ENCODE data around the gene TUBGCP4.
"Not testable (repeated sequence)": the region's sequence is repeated elsewhere in the genome, so short reads cannot be mapped to it uniquely, and the experiment has no call there.

TUBGCP4 gene
- 20.6 to 24.0 reads per million in 2 experiments for total RNA-seq

DNA sequence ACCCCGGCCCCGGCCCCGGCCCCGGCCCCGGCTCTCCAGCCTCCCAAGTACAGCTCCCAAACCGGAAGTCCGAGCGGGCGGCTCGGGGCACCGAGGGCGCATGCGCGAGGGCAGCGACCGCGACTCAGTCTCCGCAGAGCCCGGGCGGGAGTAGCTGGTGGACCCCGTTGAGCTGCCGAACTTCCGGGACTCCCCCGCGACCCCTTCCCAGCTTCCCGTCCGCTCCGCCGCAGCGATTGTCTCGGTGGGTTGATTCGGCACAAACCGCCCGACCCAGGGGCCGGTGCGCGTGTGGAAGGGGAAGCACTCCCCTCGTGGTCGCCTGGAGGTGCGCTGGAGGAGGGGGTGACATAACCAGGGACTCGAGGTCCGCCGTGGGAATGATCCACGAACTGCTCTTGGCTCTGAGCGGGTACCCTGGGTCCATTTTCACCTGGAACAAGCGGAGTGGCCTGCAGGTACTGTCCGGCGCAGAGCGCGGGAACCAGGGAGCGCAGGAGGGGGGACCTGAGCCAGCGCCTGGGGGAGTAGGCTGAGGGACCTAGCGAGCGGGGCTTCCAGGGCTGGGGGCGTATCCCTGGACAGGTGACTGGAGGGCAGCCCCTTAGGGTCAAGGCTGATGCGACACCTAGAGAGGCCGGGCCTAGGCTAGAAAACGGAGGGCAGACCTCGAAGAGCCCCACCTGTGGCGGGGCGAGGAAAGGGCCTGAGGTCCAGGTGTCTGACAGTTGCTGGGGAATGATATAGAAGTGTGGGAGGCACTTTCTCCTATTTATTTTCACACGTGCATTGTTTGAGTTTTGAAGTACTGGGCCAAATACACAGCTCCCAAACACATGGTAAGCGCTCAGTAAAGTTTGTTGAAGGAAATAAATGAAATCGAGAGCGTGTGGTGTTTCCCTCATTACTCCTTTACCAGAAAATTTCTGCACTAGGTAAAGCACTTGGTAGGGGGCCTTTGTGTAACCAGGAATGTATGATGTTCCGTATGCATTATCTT lies at the start of gene TUBGCP4, which contains the start of gene ZSCAN29:
TSS of gene TUBGCP4 (plus strand) at position 127 of the 1,000 bp plus-strand sequence. CDS start at position 381, 254 bp downstream.
TSS of gene ZSCAN29 (minus strand) at position 69 of the 1,000 bp plus-strand sequence. CDS start 1,130 bp downstream, outside the sequence.
- DNase-seq (ENCODE audit: low read depth): peak; percentile 51

DNA sequence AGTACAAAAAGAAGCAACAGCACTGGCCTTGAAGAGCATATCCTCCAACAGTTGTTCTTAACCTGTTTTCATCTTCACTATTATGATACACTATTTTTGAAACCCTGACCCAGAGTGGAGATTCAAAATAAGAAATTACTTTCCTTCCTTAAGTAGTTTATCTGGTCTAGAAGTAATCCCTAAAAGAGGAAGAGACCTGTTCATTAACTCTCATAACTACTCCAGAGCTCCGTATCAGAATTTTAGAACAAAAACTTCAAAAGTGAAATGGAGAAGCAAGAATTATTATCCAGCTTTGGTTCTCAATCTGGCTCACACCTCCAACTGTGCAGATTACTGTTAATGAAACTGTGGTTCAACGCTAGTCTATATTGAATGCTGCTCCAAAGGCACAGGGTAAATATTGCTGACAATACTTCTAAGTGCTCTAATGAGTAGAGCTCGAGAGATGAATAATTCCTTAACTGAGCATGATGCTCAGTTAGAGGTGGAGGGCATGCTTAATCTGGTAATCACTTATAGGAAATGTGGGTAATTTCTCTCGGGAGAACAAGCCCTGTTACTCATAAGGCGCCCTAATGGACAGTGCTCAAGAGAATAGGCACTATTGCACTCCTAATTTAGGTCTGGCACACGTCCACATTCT lies 45.7 kb upstream of the TUBGCP4 start:
- no peak for DNase-seq (ENCODE audit: low read depth)

DNA sequence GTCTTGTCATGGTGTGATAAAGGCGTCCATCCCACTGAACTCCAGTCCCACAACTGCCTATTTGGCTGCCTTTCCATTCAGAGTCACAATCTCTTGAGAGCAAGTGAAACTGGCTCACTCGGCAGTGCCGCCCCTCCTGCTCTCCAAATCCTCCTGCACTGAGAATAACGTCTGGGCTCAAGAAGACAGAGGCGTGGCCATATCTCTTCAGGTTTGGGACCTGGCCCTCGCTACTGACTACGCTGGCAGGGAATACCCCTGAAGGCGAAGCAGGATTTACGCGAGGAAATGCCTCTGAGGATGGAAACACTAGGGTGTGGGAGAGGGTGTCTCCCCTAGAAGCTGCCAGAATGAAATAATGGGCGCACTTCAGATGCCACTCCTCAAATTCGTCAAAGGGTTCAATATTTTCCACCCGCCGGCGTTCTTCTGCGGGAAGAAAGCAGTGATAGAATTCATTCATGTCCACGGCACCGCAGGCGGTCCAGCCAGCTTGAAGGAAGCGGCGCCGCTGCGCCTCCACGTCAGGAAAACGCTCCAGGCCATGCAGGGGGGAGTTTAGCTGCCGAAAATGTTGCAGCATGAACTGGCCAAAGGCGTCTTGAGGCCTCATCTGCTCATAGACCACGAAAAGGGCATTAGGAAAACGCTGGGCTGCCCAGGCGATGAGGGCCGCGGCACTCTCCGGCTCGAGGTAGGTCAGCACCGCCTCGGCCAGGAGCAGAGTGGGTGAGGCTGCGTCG lies 41.5 kb upstream of the TUBGCP4 start:
- no peak for DNase-seq (ENCODE audit: low read depth)

- DNase-seq (ENCODE audit: low read depth): peak; percentile 86
Measured at GRCh38 chr15:43329960-43330779, 40.7 kb upstream of the TUBGCP4 start, which contains the start of gene LCMT2. TSS of gene LCMT2 (minus strand) at chr15:43330573. CDS start at chr15:43330489, 84 bp downstream.

- DNase-seq (ENCODE audit: low read depth): no peak
Measured at GRCh38 chr15:43330780-43331087, 40.2 kb upstream of the TUBGCP4 start.

DNA sequence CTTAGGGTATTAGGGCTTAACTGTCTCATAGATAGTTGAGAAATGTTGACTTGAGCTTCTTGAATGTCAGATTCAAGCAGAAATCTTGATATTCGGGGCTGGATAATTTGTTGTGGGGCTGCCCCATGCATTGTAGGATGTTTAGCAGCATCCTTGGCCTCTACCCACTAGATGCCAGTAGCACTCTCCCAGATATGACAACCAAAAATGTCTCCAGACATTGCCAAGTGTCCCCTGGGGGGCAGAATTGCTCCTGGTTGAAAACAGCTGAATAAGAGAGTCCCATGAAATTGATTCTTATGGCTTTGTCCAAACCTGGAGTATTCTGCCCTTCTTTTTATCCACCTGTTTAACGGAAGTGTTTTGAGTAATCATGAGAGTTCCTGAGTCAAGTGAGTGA lies 24.6 kb upstream of the TUBGCP4 start:
- DNase-seq (ENCODE audit: low read depth): no peak

DNA sequence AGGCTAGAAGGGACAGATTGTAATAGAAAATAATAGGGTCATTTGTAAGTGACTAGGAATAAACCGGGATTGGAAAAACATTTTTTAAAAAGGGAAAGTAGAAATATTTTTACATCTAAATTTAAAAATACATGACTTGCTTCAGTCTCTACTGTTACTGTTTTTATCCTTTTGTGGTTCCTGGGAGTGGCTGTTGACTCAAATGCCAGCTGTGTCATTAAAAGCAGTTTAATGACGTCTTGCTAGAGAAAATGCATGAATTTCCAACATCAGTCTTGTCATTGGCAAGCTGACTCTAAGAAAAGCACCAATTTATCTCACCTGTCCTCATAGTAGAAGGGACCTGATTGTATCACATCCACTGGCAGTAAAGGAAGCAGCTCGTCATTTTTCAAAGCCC lies 23.8 kb upstream of the TUBGCP4 start:
- no peak for DNase-seq (ENCODE audit: low read depth)

DNA sequence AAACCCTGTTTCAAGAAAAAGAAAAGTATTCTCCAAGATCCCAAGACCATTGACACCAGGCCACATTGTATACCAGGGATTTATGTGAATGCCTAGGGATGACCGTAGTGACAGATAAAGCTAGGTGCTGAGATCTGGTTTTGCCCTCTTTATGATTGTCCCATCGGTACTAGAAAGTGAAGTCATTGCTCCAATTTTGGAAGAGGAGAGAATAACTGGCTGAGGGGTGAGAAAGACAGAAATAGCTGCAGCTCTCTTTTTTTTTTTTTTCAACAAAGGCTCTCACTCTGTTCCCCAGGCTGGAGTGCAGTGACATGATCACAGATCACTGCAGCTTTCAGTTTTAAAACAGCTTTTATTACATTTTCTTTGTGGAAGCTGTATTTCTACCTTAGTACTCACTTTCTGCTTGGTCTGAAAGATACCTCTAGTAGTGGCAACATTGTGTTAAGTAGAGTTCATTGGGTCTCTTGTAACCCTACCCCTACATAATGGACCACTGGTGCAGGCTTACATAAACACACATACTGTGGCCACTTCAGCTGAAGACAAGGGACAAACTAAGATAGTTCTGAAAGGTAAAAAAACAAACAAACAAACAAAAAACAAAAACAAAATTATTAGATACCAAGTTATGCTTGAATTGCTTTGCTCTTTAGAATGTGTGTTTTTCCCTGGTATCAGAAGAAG lies 18.1 kb upstream of the TUBGCP4 start:
- DNase-seq (ENCODE audit: low read depth): no peak

DNA sequence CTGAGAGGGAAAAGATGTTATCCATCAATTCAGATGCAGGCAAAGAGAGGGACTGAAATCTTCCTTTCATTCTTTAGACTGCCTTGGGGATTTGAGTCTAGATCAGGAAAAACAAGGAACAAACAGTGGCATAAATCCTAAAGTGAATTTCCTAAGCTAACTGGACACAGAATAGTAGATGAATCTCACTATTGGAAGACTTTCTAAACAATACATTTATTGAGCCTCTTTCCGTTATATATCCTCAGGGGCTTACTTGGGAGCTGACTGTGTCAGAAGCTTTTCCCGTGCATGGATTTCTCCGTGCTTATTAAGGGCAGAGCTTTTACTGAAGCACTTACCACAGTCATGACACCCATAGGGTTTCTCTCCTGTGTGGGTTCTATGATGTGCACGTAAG lies 10.1 kb upstream of the TUBGCP4 start:
- no peak for DNase-seq (ENCODE audit: low read depth)

GRCh38 chr15:43361313-43361903 lies 9.5 kb upstream of the TUBGCP4 start:
- no peak for DNase-seq (ENCODE audit: low read depth)

DNA sequence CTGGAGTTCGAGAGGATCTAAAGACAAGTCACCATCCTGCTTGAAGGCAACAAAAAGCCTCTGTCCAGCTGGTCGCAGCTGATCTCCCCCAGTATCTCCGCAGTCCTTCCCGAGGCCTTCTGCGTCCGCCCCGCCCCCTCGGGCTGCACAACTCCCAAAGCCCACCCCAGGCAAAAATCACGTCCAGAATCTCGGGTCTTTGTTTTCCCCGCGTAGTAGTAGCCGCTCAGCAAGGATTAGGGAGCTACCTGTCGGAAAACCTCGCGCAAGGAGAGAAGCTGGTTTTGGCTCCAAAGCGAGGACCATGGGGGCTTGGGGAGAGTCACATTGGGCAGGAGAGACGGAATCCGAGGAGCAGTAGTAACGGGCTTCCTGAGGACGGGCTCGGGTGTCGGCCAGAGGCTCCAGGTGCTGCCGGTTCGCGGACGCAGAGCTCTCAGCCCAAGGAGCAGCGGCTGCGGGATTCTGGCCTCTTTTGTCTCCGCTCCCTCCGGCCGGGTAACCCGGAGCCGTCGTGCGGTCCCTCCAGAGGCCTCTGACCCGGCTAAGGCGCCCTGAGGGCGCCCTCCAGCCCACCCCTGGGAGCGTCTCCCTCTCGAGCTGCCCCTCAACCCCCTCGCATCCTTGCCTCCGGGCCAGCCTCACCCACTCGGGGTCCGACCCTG lies 459 bp upstream of the TUBGCP4 start:
- no peak for DNase-seq (ENCODE audit: low read depth)

GRCh38 chr15:43376017-43376705 lies 5.3 kb downstream of the TUBGCP4 start:
- no peak for DNase-seq (ENCODE audit: low read depth)

DNA sequence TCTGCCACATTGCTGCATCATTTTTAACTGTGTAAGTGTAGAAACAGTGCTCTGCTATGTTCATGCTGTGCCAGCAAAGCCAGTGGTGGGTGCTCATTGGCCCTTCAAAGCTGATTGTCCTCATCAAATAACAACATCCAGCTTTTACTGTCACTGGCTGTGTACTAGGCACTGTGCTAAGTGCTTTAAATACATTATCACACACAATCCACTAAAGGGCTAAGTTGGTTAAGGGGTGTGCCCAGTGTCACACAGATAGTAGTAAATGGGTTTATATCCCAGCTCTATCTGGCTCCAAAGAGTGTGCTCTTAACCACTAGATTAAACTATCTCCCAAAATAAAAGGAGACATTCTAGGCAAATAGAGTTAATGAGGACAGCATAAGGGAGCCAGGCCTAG lies 7.7 kb downstream of the TUBGCP4 start:
- no peak for DNase-seq (ENCODE audit: low read depth)

GRCh38 chr15:43382310-43382709 lies 11.4 kb downstream of the TUBGCP4 start:
- DNase-seq (ENCODE audit: low read depth): no peak

DNA sequence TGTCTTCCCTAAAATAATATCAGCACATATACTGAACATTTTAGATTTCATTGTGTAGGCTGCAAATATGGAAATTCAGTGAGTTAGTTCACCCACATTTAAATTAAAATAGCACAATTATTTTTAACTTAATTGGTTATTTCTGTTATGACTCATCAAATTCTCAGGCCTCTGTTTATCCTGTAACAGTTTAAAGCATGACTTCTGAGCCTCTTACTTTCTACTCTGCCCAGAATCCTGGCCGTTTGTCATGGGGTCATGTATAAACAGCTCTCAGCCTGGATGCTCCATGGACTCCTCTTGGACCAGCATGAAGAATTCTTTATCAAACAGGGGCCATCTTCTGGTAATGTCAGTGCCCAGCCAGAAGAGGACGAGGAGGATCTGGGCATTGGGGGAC lies 12.2 kb downstream of the TUBGCP4 start:
- no peak for DNase-seq (ENCODE audit: low read depth)

DNA sequence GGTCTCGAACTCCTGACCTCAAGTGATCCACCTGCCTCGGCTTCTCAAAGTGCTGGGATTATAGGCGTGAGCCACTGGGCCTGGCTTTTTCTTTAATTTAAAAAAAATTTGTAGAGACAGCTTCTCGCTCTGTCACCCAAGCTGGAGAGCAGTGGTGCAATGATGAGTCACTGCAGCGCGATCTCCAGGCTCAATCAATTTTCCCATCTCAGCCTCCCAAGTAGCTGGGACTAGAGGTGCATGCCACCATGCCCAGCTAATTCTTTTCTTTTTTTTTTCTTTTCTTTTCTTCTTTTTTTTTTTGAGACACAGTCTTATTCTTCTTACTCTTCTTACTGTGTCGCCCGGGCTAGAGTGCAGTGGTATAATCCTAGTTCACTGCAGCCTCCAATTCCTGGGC lies 19.8 kb downstream of the TUBGCP4 start:
- DNase-seq (ENCODE audit: low read depth): no peak

DNA sequence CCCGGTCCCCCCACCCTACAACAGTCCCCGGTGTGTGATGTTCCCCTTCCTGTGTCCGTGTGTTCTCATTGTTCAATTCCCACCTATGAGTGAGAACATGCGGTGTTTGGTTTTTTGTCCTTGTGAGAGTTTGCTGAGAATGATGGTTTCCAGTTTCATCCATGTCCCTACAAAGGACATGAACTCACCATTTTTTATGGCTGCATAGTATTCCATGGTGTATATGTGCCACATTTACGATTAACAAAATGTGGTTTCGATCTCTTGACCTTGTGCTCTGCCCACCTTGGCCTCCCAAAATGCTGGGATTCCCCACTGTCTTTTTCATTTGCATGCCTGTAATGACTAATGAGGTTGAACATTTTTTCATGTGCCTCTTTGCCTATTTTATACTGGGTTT lies 22.7 kb downstream of the TUBGCP4 start:
- DNase-seq (ENCODE audit: low read depth): not testable (repeated sequence)

- no peak for DNase-seq (ENCODE audit: low read depth)
Measured at GRCh38 chr15:43402255-43402654, 31.4 kb downstream of the TUBGCP4 start.

GRCh38 chr15:43403616-43404015 lies 32.7 kb downstream of the TUBGCP4 start:
- DNase-seq (ENCODE audit: low read depth): no peak
